DND-41 (cell line): ENCODE data around the gene RASAL2.

Experiments used
- ATAC-seq: fragments of 200-7000 bp; cut with Tn5 transposase; 3 replicates; pipeline ENCODE4 v1.9.1; 2021; ENCODE audit warnings: low read depth; ENCODE audit not compliant: insufficient read depth
- DNase-seq: peaks from one replicate; pipeline ENCODE4 v3.0.0-alpha.2; 2020
- H2AFZ ChIP-seq: 2 replicates; pipeline ENCODE4 v1.6.0; 2012; ENCODE audit warnings: low read depth, low read length
- H3K27ac ChIP-seq: 2 replicates; pipeline ENCODE4 v1.5.1; 2012; ENCODE audit warnings: low read length, inconsistent platforms
- H3K27me3 ChIP-seq: fragments of 200-600 bp; sonication (generic); 2 replicates; pipeline ENCODE4 v1.6.0; 2012; ENCODE audit warnings: low read length, mild to moderate bottlenecking, inconsistent platforms; ENCODE audit not compliant: insufficient read depth, poor library complexity
- H3K36me3 ChIP-seq: 2 replicates; pipeline ENCODE4 v1.5.1; 2012; ENCODE audit warnings: low read length, inconsistent platforms; ENCODE audit not compliant: insufficient read depth
- H3K4me1 ChIP-seq: 2 replicates; pipeline ENCODE4 v1.5.1; 2012; ENCODE audit warnings: mild to moderate bottlenecking, low read length; ENCODE audit not compliant: insufficient read depth
- H3K4me2 ChIP-seq: 2 replicates; pipeline ENCODE4 v1.6.0; 2012; ENCODE audit warnings: mild to moderate bottlenecking, moderate library complexity, low read length, inconsistent platforms; ENCODE audit not compliant: insufficient read depth
- H3K4me3 ChIP-seq, 2 experiments: fragments of 200-600 bp in 1 of 2; shearing (Covaris generic) in 1 of 2; 2 replicates each; pipeline ENCODE4 v1.5.1; 2012 to 2016; ENCODE audit warnings: inconsistent platforms in 2 of 2, low read length in 2 of 2, mild to moderate bottlenecking in 2 of 2, low read depth in 1 of 2, moderate library complexity in 1 of 2
- H3K79me2 ChIP-seq: 2 replicates; pipeline ENCODE4 v1.6.0; 2012; ENCODE audit warnings: low read length, inconsistent platforms; ENCODE audit not compliant: insufficient read depth
- H3K9ac ChIP-seq: 2 replicates; pipeline ENCODE4 v1.6.0; 2012; ENCODE audit warnings: low read depth, mild to moderate bottlenecking, inconsistent platforms, low read length, moderate library complexity
- H3K9me3 ChIP-seq: 2 replicates; pipeline ENCODE4 v1.5.1; 2012; ENCODE audit warnings: low read length, moderate library complexity, mild to moderate bottlenecking, inconsistent platforms; ENCODE audit not compliant: insufficient read depth, severe bottlenecking
- H4K20me1 ChIP-seq: 2 replicates; pipeline ENCODE4 v1.6.0; 2012; ENCODE audit warnings: low read length; ENCODE audit not compliant: insufficient read depth
- EZH2 ChIP-seq: IDR thresholded peaks from 3 replicates; pipeline ENCODE4 v1.6.1; 2012; ENCODE audit warnings: borderline replicate concordance, low read depth, mild to moderate bottlenecking, moderate library complexity, low read length, inconsistent platforms; ENCODE audit not compliant: severe bottlenecking
- TF ChIP-seq, protein P1 (sequence below): IDR thresholded peaks from 2 replicates; pipeline ENCODE4 v1.5.1; 2012; ENCODE audit warnings: borderline replicate concordance, low read length, moderate library complexity, mild to moderate bottlenecking; ENCODE audit not compliant: poor library complexity, severe bottlenecking; ENCODE audit errors: extremely low read depth

RASAL2 gene

DNA sequence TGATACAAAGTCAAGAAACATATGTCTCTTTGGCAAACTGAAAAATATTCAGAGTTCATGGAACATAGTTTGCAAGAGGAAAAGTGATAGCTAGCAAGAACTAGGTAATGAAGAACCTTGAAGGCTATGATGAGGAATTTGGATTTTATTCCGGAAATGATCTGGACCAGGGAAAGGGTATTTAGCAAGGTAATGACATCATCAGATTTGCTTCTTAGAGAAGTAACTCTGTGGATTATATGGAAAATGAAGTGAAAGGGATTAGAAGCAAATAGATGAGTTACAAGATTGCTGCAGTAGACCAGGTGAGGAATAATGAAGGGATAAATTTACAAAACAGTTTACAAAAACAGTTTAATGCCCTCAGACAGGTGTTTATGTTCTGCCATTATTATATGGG is 197.3 kb downstream of the RASAL2 start:
- H3K9me3 ChIP-seq = no peaks in the 10 kb centered on the region
- H3K27ac ChIP-seq = no peak overlapping the region
- DNase-seq = no peak
- no peak for ATAC-seq
- H3K79me2 ChIP-seq = no peaks in the 10 kb centered on the region
- H3K9ac ChIP-seq = no peak overlapping the region
- no peak overlapping the region for H3K4me3 ChIP-seq
- H4K20me1 ChIP-seq = no peaks in the 10 kb centered on the region
- H3K36me3 ChIP-seq = no peaks in the 10 kb centered on the region
- H2AFZ ChIP-seq = no peak overlapping the region
- TF ChIP-seq EZH2 = no peak
- TF ChIP-seq, protein P1, sequence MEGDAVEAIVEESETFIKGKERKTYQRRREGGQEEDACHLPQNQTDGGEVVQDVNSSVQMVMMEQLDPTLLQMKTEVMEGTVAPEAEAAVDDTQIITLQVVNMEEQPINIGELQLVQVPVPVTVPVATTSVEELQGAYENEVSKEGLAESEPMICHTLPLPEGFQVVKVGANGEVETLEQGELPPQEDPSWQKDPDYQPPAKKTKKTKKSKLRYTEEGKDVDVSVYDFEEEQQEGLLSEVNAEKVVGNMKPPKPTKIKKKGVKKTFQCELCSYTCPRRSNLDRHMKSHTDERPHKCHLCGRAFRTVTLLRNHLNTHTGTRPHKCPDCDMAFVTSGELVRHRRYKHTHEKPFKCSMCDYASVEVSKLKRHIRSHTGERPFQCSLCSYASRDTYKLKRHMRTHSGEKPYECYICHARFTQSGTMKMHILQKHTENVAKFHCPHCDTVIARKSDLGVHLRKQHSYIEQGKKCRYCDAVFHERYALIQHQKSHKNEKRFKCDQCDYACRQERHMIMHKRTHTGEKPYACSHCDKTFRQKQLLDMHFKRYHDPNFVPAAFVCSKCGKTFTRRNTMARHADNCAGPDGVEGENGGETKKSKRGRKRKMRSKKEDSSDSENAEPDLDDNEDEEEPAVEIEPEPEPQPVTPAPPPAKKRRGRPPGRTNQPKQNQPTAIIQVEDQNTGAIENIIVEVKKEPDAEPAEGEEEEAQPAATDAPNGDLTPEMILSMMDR = no peak
- no peaks in the 10 kb centered on the region for H3K27me3 ChIP-seq
- H3K4me1 ChIP-seq = no peaks in the 10 kb centered on the region
- no peak overlapping the region for H3K4me2 ChIP-seq

DNA sequence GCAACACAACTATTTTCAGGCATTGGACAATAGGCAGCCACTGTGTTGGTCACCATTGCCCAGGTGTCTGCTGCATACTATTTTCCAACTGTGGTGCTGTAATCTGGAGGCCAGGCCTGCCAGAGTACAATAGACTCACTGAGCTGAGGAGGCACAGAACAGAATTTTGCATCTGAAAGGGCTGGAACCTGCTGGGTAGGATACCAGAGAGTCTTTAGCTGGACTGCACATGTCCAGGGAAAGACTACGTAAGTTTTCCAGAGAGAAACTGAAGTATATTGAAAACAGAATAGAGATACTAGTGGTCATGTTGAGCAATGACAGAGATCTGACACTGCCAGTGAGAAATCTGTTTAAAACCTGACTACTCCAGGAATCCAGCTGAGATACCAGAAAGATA is 200.8 kb downstream of the RASAL2 start:
- Histone ChIP-seq H3K4me1 (no peaks in the 10 kb centered on the region), H3K9me3 (no peaks in the 10 kb centered on the region), H3K27me3 (no peaks in the 10 kb centered on the region), H3K79me2 (no peaks in the 10 kb centered on the region), H4K20me1 (no peaks in the 10 kb centered on the region), H3K4me3 (no peak overlapping the region), H3K4me2 (no peak overlapping the region), H3K9ac (no peak overlapping the region), H3K36me3 (no peaks in the 10 kb centered on the region), H2AFZ (no peak overlapping the region), H3K27ac (no peak overlapping the region)
- ATAC-seq (no peak), DNase-seq (no peak)
- TF ChIP-seq EZH2 = no peak
- TF ChIP-seq, protein P1 = no peak

DNA sequence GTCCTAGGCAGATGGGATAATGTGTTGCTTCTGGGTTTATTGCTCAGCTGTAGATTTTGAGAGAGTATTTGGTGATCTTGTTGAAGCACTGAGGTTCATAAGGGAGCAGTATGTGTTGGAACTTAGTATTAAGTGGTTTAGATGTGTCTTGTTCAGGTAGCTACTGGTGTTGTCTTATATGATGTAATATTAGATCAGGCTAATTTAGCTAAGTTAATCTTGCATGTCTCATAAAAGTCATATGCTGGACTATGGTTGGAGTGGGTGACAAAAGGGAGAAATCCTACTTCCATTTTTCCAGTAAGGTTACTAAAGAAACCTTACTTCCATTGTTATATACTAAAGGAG is 206.4 kb downstream of the RASAL2 start:
- DNase-seq (no peak), ATAC-seq (no peak)
- Histone ChIP-seq H3K4me1 (no peaks in the 10 kb centered on the region), H3K9ac (no peak overlapping the region), H3K4me2 (no peak overlapping the region), H3K4me3 (no peak overlapping the region), H3K36me3 (no peaks in the 10 kb centered on the region), H3K27me3 (peaks cover 8% of the 10 kb centered on the region), H3K9me3 (no peaks in the 10 kb centered on the region), H3K27ac (no peak overlapping the region), H4K20me1 (no peaks in the 10 kb centered on the region), H3K79me2 (no peaks in the 10 kb centered on the region), H2AFZ (no peak overlapping the region)
- TF ChIP-seq, protein P1 = no peak
- TF ChIP-seq EZH2 = no peak

DNA sequence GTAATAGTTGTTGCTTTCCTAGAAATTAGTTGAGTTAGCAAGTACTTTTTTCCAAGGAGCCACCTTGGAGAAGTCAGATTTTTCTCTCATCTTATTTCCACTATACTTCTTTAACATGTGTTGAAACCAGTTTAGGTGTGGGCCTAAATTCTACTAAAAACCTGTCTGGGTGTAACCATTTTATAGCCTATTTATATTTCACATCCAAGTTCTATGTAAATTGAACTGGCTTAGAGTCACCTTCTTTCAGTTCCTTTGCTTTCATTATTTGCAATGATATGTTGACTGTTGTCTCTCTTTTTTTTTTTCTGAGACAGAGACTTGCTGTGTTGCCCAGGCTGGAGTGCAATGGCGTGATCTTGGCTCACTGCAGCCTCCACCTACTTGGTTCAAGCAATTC is 207.2 kb downstream of the RASAL2 start:
- Histone ChIP-seq H3K4me1 (no peaks in the 10 kb centered on the region), H3K4me2 (no peak overlapping the region), H3K9me3 (no peaks in the 10 kb centered on the region), H3K79me2 (no peaks in the 10 kb centered on the region), H3K9ac (no peak overlapping the region), H4K20me1 (no peaks in the 10 kb centered on the region), H3K4me3 (no peak overlapping the region), H2AFZ (no peak overlapping the region), H3K27ac (no peak overlapping the region), H3K36me3 (no peaks in the 10 kb centered on the region), H3K27me3 (peaks cover 10% of the 10 kb centered on the region)
- DNase-seq (no peak), ATAC-seq (no peak)
- TF ChIP-seq, protein P1 = no peak
- no peak for TF ChIP-seq EZH2
